NCI-H524 (cell line): ENCODE measurements around the gene C12orf75.
A peak's percentile ranks its signal among the peaks of the same experiment; 100 is the strongest.

Experiments
- DNase-seq, 2 experiments: peaks; one replicate each; lab custom pipeline; 2025; lab: John Stamatoyannopoulos, UW

C12orf75 gene

DNA sequence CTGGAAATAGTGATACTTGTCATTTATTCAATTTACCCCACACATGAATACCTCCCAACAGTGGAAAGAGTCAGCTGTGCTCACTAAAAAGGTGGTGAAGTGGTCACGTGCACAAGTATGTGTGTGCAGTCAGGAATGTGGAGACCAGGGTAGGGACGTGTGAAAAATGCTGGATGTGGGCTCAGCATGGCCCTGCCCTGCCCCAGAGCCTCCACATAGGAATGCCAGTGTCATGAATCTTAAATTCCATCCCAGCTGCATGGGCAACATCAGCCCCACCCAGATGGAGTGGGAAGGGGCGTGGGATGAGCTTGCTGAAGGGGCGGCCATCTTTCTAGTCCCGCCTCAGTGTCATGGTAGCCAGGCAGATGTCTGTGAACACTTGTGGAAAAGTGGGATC lies 87.7 kb downstream of the C12orf75 start:
- no peak for DNase-seq

DNA sequence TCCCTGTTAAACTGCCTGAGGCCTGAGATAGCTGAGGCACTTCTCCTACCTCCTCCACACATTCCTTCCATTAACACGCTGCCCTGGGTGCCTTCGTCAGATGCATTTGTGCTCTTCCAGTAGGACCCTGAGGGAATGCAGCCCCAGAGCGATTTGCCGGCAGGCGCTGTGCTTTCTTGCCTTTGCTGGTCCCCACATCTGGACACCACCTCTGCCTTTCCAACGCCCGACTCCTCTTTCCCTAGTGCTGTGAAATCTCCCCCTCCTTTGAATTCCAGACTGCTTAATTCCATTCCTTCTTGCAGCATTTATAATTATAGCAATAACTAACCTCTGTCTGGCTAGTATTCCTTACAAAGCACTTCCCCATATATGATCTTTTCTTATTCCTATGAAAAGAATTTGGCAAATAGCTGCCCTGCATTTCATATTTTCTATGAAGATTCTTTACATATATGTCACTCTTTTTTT lies 88.4 kb downstream of the C12orf75 start:
- no peak for DNase-seq

DNA sequence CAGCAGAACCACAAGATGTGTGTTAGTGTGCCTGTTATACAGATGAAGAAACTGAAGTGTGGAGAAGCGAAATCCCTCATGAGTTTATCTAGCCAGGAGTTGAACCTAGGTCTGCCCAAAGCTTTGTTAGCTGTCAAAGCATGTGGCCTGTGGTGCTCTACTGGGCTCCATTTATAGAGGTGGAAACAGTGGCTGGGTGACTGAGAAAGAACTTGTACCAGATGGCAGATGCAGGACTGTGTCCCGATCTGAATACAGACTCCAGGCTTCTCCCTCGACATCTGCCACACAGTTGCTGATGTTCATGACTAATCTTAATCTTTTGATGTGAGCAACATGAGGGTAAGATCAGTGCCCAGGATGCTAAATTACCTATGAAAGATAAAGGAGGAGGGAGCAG lies 89.1 kb downstream of the C12orf75 start:
- DNase-seq: peak; percentile 90 to 92

DNA sequence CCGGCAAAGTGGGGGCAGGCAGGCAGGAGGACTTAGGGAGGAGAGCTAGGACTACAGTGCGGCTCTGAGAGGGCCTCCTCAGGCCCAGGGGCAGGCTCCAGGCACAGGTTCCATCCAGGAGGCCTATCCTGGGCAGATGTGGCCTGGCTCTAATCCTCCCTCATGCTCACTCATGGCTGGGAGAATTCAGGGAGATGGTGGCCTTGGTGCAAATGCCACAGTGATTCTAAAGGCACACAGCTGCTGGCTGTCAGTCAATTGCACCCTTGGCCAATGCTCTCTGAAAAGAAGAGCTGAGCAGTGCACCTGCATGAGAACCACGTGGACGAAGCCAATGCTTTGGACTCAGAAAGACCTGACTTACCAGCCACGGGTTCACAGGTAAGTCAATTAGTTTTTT lies 89.6 kb downstream of the C12orf75 start:
- DNase-seq: no peak

DNA sequence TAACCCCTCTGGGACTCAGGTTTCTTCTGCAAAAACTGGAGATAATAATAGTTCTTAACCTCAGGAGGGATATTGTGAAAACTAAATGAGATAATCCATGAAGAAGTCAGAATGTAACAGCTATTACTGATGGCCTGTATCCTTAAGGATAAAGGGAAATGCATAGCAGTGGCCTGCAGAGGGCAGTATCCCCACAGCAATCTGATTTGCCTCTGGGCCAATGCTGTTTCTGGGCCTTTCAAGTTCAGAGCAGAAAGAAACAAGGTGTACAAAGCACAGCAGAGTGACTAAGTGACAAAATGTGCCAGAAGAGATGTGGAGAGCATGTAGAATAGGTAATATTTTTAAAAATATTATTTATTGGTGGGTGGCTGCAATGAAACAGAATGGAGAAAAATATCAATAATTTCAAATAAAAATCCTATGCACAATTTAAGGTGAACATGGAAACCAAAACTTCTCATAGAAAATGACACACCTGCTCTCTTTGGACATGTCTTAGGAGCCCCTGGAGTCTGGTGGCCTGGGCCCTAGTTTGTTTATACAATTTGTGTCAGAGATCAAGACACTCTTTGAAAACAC lies 90.3 kb downstream of the C12orf75 start:
- DNase-seq: peak; percentile 50 to 67
